ENCODE data around the gene NSUN7.

GRCh38 chr4:40812386-40812785 lies 62.6 kb downstream of the NSUN7 start:
- TF ChIP-seq CTCF (IDR thresholded peaks at IDR 0.05; ENCODE audit: low read length) (no peak), EZH2 (IDR thresholded peaks at IDR 0.05; ENCODE audit: borderline replicate concordance, low read length) (no peak)
